Measurements from ENCODE around the gene HDAC7. TPM values are rescaled to one million over a fixed set of nuclear protein-coding genes. Genes with fewer than 3 reads are reported as not detected.

Gene HDAC7
- total and polyA plus RNA-seq, 4 donors: 3.5 to 14.7 (median 7.2) TPM

DNA sequence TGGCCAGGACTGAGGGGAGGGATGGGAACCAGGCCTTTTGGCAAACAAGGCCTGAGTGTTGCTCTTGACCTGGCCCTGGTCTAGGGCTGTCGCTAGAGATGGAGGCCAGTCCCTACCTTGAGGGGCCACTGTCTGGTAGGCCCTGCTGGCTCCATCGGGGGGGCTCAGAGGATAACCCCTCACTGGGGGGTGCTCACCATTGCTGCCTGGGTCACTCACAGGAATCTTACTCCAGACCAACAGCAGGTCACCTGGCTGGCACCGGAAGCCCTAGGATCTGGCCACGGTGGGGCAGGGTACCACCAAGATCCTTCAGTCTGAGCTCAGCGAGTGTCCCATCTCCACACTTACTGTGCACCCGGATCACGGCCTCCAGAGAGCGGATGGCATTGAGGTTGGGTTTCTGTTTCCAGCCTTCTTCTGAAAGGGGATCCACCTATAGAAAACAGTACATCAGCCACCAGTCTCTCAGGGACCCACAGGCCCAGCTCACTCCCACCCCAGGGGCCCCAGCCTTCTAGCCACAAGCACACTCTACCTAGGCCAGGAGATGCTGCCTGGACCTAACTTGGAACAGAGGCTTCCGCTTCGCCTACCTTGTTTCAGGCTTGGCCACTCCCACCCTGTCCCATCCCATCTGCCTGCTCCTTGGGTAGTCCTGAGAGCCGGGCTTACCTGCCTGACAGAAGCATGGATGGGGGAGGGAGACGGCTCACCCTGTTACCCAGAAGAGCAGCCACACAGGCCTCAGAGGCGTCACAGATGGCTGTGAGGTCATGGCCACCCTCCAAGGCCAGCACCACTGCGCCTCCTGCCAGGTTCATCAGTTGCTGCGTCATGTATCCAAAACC is 34.4 kb downstream of the HDAC7 start:
- Histone ChIP-seq H3K27me3 (ENCODE audit: control insufficient read depth in 4 of 4, insufficient read depth in 4 of 4, low read length in 3 of 4) (no peaks in the 10 kb centered on the region), H3K27ac (ENCODE audit: low read depth in 1 of 2, low read length in 2 of 2) (no peak overlapping the region), H3K9me3 (ENCODE audit: control insufficient read depth in 4 of 4, low read length in 3 of 4) (no peaks in the 10 kb centered on the region), H3K4me1 (ENCODE audit: control insufficient read depth in 4 of 4, insufficient read depth in 4 of 4, low read length in 3 of 4) (no peaks in the 10 kb centered on the region), H3K36me3 (ENCODE audit: control insufficient read depth in 4 of 4, insufficient read depth in 3 of 4, low read depth in 1 of 4, low read length in 3 of 4) (peaks cover 3 to 37% (median 4%) of the 10 kb centered on the region in 4 donors), H3K9ac (ENCODE audit: low read depth in 1 of 2, low read length in 2 of 2) (no peak overlapping the region), H3K4me3 (ENCODE audit: low read depth in 1 of 3, low read length in 3 of 3) (no peak overlapping the region)
- TF ChIP-seq GABPA (IDR thresholded peaks at IDR 0.05 in 1 of 2, conservative IDR thresholded peaks at IDR 0.05 in 1 of 2) (no peak), SP1 (IDR thresholded peaks at IDR 0.05) (no peak), FOXA1 (IDR thresholded peaks at IDR 0.05) (no peak), HNF4A (conservative IDR thresholded peaks at IDR 0.05) (no peak), FOXA2 (IDR thresholded peaks at IDR 0.05) (no peak), EGR1 (IDR thresholded peaks at IDR 0.05; ENCODE audit: low read depth in 2 of 2) (no peak), HNF4G (IDR thresholded peaks at IDR 0.05) (no peak), JUND (IDR thresholded peaks at IDR 0.05) (no peak), RXRA (IDR thresholded peaks at IDR 0.05) (no peak), YY1 (IDR thresholded peaks at IDR 0.05) (no peak), TAF1 (conservative IDR thresholded peaks at IDR 0.05) (no peak), RAD21 (IDR thresholded peaks at IDR 0.05) (no peak)
- TF ChIP-seq, protein P1, sequence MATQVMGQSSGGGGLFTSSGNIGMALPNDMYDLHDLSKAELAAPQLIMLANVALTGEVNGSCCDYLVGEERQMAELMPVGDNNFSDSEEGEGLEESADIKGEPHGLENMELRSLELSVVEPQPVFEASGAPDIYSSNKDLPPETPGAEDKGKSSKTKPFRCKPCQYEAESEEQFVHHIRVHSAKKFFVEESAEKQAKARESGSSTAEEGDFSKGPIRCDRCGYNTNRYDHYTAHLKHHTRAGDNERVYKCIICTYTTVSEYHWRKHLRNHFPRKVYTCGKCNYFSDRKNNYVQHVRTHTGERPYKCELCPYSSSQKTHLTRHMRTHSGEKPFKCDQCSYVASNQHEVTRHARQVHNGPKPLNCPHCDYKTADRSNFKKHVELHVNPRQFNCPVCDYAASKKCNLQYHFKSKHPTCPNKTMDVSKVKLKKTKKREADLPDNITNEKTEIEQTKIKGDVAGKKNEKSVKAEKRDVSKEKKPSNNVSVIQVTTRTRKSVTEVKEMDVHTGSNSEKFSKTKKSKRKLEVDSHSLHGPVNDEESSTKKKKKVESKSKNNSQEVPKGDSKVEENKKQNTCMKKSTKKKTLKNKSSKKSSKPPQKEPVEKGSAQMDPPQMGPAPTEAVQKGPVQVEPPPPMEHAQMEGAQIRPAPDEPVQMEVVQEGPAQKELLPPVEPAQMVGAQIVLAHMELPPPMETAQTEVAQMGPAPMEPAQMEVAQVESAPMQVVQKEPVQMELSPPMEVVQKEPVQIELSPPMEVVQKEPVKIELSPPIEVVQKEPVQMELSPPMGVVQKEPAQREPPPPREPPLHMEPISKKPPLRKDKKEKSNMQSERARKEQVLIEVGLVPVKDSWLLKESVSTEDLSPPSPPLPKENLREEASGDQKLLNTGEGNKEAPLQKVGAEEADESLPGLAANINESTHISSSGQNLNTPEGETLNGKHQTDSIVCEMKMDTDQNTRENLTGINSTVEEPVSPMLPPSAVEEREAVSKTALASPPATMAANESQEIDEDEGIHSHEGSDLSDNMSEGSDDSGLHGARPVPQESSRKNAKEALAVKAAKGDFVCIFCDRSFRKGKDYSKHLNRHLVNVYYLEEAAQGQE (IDR thresholded peaks at IDR 0.05): no peak
- TF ChIP-seq, protein P2, sequence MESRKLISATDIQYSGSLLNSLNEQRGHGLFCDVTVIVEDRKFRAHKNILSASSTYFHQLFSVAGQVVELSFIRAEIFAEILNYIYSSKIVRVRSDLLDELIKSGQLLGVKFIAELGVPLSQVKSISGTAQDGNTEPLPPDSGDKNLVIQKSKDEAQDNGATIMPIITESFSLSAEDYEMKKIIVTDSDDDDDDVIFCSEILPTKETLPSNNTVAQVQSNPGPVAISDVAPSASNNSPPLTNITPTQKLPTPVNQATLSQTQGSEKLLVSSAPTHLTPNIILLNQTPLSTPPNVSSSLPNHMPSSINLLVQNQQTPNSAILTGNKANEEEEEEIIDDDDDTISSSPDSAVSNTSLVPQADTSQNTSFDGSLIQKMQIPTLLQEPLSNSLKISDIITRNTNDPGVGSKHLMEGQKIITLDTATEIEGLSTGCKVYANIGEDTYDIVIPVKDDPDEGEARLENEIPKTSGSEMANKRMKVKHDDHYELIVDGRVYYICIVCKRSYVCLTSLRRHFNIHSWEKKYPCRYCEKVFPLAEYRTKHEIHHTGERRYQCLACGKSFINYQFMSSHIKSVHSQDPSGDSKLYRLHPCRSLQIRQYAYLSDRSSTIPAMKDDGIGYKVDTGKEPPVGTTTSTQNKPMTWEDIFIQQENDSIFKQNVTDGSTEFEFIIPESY (IDR thresholded peaks at IDR 0.05): no peak
- TF ChIP-seq, protein P3, sequence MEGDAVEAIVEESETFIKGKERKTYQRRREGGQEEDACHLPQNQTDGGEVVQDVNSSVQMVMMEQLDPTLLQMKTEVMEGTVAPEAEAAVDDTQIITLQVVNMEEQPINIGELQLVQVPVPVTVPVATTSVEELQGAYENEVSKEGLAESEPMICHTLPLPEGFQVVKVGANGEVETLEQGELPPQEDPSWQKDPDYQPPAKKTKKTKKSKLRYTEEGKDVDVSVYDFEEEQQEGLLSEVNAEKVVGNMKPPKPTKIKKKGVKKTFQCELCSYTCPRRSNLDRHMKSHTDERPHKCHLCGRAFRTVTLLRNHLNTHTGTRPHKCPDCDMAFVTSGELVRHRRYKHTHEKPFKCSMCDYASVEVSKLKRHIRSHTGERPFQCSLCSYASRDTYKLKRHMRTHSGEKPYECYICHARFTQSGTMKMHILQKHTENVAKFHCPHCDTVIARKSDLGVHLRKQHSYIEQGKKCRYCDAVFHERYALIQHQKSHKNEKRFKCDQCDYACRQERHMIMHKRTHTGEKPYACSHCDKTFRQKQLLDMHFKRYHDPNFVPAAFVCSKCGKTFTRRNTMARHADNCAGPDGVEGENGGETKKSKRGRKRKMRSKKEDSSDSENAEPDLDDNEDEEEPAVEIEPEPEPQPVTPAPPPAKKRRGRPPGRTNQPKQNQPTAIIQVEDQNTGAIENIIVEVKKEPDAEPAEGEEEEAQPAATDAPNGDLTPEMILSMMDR (IDR thresholded peaks at IDR 0.05; ENCODE audit: low read depth, low read length, missing input control): no peak
- TF ChIP-seq, protein P4, sequence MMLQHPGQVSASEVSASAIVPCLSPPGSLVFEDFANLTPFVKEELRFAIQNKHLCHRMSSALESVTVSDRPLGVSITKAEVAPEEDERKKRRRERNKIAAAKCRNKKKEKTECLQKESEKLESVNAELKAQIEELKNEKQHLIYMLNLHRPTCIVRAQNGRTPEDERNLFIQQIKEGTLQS (IDR thresholded peaks at IDR 0.05): no peak
- TF ChIP-seq, protein P5, sequence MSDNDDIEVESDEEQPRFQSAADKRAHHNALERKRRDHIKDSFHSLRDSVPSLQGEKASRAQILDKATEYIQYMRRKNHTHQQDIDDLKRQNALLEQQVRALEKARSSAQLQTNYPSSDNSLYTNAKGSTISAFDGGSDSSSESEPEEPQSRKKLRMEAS (IDR thresholded peaks at IDR 0.05): no peak
- no peak for DNase-seq (ENCODE audit: low spot score)
- 86% methylated on average over 15 of the region's 15 CpGs for WGBS

Measured in liver (tissue), 9 donors.